GM19467 (cell line): ENCODE data around the gene BCAS3.
"Not testable (repeated sequence)": the region's sequence is repeated elsewhere in the genome, so short reads cannot be mapped to it uniquely, and the experiment has no call there.

Source experiments
- ATAC-seq: cut with Tn5 transposase; IDR thresholded peaks from one replicate; pipeline ENCODE4 v1.9.1; 2021; ENCODE audit warnings: mild to moderate bottlenecking, moderate library complexity; ENCODE audit not compliant: unreplicated experiment

Gene BCAS3

GRCh38 chr17:61429831-61430230 lies 752.2 kb downstream of the BCAS3 start:
- ATAC-seq: not testable (repeated sequence)

- no peak for ATAC-seq
Measured at GRCh38 chr17:61431594-61432311, 754.1 kb downstream of the BCAS3 start.

- no peak for ATAC-seq
Measured at GRCh38 chr17:61436273-61436672, 758.6 kb downstream of the BCAS3 start.

- ATAC-seq: no peak
Measured at GRCh38 chr17:61436995-61437704, 759.5 kb downstream of the BCAS3 start.

- ATAC-seq: no peak
Measured at GRCh38 chr17:61440697-61441096, 763.0 kb downstream of the BCAS3 start.

GRCh38 chr17:61441507-61441906 lies 763.9 kb downstream of the BCAS3 start:
- not testable (repeated sequence) for ATAC-seq

- ATAC-seq: no peak
Measured at GRCh38 chr17:61442136-61442775, 764.6 kb downstream of the BCAS3 start.
